Epithelial cell of esophagus (primary cell): ENCODE measurements around the gene ADAMTS2.

Experiments used
- DNase-seq: peaks from one replicate; pipeline ENCODE4 v3.0.0; 2010; ENCODE audit warnings: low read depth
- H3K4me3 ChIP-seq: 2 replicates; pipeline ENCODE4 v1.5.1; 2011; ENCODE audit warnings: mild to moderate bottlenecking, low read length, control low read depth
- CTCF ChIP-seq: IDR thresholded peaks from 2 replicates; pipeline ENCODE4 v1.5.1; 2011; ENCODE audit warnings: low read depth, mild to moderate bottlenecking, low read length, control low read depth, inconsistent platforms; ENCODE audit not compliant: insufficient read depth; ENCODE audit errors: missing control alignments

Gene ADAMTS2

GRCh38 chr5:179371121-179371510 is 25.9 kb upstream of the ADAMTS2 start:
- no peak overlapping the region for H3K4me3 ChIP-seq
- TF ChIP-seq CTCF, result no peak
- no peak for DNase-seq

GRCh38 chr5:179370490-179371120 is 25.3 kb upstream of the ADAMTS2 start:
- DNase-seq, result no peak
- no peak overlapping the region for H3K4me3 ChIP-seq
- TF ChIP-seq CTCF, result no peak

GRCh38 chr5:179369530-179369884 is 24.2 kb upstream of the ADAMTS2 start:
- H3K4me3 ChIP-seq, result no peak overlapping the region
- DNase-seq, result no peak
- no peak for TF ChIP-seq CTCF

GRCh38 chr5:179368806-179369529 is 23.7 kb upstream of the ADAMTS2 start:
- DNase-seq, result no peak
- no peak for TF ChIP-seq CTCF
- no peak overlapping the region for H3K4me3 ChIP-seq

- no peak for TF ChIP-seq CTCF
- no peak overlapping the region for H3K4me3 ChIP-seq
- no peak for DNase-seq
These were observed 23.0 kb upstream of the ADAMTS2 start for GRCh38 chr5:179368126-179368805.

GRCh38 chr5:179367491-179367890 is 22.2 kb upstream of the ADAMTS2 start:
- H3K4me3 ChIP-seq, result no peak overlapping the region
- DNase-seq, result no peak
- no peak for TF ChIP-seq CTCF
